Measurements from ENCODE around the gene DNAJC22. TPM values are rescaled to one million over a fixed set of nuclear protein-coding genes. Genes with fewer than 3 reads are reported as not detected.

DNAJC22 gene
- polyA plus RNA-seq, 1 donor from 2014 or later: 0.54 TPM

DNA sequence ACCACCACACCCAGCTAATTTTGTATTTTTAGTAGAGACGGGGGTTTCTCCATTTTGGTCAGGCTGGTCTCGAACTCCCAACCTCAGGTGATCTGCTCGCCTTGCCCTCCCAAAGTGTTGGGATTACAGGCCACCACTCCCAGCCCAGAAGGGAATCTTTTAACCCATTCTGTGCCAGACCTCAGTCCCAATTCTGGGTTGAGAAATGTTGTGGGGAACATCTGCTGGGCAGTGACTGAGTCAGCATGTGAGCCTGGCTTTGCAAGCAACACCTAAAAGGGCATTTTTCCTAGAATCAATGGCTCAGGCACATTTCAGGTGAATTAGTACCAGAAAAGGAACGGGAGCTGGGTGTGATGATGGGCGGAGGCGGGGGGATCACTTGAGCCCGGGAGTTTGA lies 13.0 kb downstream of the DNAJC22 start:
- H3F3A ChIP-seq (ENCODE audit: insufficient read depth, low read length, poor library complexity, severe bottlenecking): no peaks in the 10 kb centered on the region
- H3K79me2 ChIP-seq (replicated peaks; ENCODE audit: insufficient read depth, low read length): no peaks in the 10 kb centered on the region
- H3K9me2 ChIP-seq (ENCODE audit: insufficient read depth, low read length): no peaks in the 10 kb centered on the region
- TF ChIP-seq, protein P1, sequence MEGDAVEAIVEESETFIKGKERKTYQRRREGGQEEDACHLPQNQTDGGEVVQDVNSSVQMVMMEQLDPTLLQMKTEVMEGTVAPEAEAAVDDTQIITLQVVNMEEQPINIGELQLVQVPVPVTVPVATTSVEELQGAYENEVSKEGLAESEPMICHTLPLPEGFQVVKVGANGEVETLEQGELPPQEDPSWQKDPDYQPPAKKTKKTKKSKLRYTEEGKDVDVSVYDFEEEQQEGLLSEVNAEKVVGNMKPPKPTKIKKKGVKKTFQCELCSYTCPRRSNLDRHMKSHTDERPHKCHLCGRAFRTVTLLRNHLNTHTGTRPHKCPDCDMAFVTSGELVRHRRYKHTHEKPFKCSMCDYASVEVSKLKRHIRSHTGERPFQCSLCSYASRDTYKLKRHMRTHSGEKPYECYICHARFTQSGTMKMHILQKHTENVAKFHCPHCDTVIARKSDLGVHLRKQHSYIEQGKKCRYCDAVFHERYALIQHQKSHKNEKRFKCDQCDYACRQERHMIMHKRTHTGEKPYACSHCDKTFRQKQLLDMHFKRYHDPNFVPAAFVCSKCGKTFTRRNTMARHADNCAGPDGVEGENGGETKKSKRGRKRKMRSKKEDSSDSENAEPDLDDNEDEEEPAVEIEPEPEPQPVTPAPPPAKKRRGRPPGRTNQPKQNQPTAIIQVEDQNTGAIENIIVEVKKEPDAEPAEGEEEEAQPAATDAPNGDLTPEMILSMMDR (IDR thresholded peaks at IDR 0.05; ENCODE audit: poor library complexity, severe bottlenecking): no peak
- TF ChIP-seq MXI1 (conservative IDR thresholded peaks at IDR 0.05; ENCODE audit: poor library complexity, severe bottlenecking): no peak
- no peak for TF ChIP-seq SMC3 (conservative IDR thresholded peaks at IDR 0.05; ENCODE audit: poor library complexity)
- no peak for TF ChIP-seq RAD21 (conservative IDR thresholded peaks at IDR 0.05)
- TF ChIP-seq, protein P2, sequence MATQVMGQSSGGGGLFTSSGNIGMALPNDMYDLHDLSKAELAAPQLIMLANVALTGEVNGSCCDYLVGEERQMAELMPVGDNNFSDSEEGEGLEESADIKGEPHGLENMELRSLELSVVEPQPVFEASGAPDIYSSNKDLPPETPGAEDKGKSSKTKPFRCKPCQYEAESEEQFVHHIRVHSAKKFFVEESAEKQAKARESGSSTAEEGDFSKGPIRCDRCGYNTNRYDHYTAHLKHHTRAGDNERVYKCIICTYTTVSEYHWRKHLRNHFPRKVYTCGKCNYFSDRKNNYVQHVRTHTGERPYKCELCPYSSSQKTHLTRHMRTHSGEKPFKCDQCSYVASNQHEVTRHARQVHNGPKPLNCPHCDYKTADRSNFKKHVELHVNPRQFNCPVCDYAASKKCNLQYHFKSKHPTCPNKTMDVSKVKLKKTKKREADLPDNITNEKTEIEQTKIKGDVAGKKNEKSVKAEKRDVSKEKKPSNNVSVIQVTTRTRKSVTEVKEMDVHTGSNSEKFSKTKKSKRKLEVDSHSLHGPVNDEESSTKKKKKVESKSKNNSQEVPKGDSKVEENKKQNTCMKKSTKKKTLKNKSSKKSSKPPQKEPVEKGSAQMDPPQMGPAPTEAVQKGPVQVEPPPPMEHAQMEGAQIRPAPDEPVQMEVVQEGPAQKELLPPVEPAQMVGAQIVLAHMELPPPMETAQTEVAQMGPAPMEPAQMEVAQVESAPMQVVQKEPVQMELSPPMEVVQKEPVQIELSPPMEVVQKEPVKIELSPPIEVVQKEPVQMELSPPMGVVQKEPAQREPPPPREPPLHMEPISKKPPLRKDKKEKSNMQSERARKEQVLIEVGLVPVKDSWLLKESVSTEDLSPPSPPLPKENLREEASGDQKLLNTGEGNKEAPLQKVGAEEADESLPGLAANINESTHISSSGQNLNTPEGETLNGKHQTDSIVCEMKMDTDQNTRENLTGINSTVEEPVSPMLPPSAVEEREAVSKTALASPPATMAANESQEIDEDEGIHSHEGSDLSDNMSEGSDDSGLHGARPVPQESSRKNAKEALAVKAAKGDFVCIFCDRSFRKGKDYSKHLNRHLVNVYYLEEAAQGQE (IDR thresholded peaks at IDR 0.05; ENCODE audit: borderline replicate concordance): no peak
- no peak for TF ChIP-seq EP300 (conservative IDR thresholded peaks at IDR 0.05; ENCODE audit: poor library complexity, severe bottlenecking)
- no peak for TF ChIP-seq POLR2AphosphoS5 (IDR thresholded peaks at IDR 0.05)
- no peak for TF ChIP-seq EZH2 (IDR thresholded peaks at IDR 0.05; ENCODE audit: borderline replicate concordance, insufficient read depth, low read length, poor library complexity, severe bottlenecking)
- no peak for TF ChIP-seq TAF1 (IDR thresholded peaks at IDR 0.05; ENCODE audit: low read depth)
- no peaks in the 10 kb centered on the region for H3K9me3 ChIP-seq (ENCODE audit: low read length)
- H4K20me1 ChIP-seq (ENCODE audit: insufficient read depth): no peaks in the 10 kb centered on the region
- H2AFZ ChIP-seq (ENCODE audit: low read depth, low read length): no peak overlapping the region
- H3K4me3 ChIP-seq (ENCODE audit: low read length): no peak overlapping the region
- H3K27me3 ChIP-seq (ENCODE audit: insufficient read depth, low read depth, low read length): no peaks in the 10 kb centered on the region
- no peak overlapping the region for H3K27ac ChIP-seq (ENCODE audit: low read length)
- no peak overlapping the region for H3K9ac ChIP-seq (ENCODE audit: low read length)
- H3K4me2 ChIP-seq (ENCODE audit: low read length): no peak overlapping the region
- no peaks in the 10 kb centered on the region for H3K36me3 ChIP-seq (ENCODE audit: insufficient read depth, low read length)

GRCh38 chr12:49362077-49362476 lies 15.4 kb downstream of the DNAJC22 start:
- H3K27ac ChIP-seq (ENCODE audit: low read length): no peak overlapping the region
- no peaks in the 10 kb centered on the region for H4K20me1 ChIP-seq (ENCODE audit: insufficient read depth)
- no peak for TF ChIP-seq MXI1 (conservative IDR thresholded peaks at IDR 0.05; ENCODE audit: poor library complexity, severe bottlenecking)
- no peak for TF ChIP-seq SMC3 (conservative IDR thresholded peaks at IDR 0.05; ENCODE audit: poor library complexity)
- TF ChIP-seq TAF1 (IDR thresholded peaks at IDR 0.05; ENCODE audit: low read depth): no peak
- TF ChIP-seq, protein P2 (IDR thresholded peaks at IDR 0.05; ENCODE audit: borderline replicate concordance): no peak
- no peak for TF ChIP-seq EZH2 (IDR thresholded peaks at IDR 0.05; ENCODE audit: borderline replicate concordance, insufficient read depth, low read length, poor library complexity, severe bottlenecking)
- no peak for TF ChIP-seq EP300 (conservative IDR thresholded peaks at IDR 0.05; ENCODE audit: poor library complexity, severe bottlenecking)
- no peak for TF ChIP-seq POLR2AphosphoS5 (IDR thresholded peaks at IDR 0.05)
- TF ChIP-seq, protein P1 (IDR thresholded peaks at IDR 0.05; ENCODE audit: poor library complexity, severe bottlenecking): no peak
- no peak for TF ChIP-seq RAD21 (conservative IDR thresholded peaks at IDR 0.05)
- no peaks in the 10 kb centered on the region for H3K36me3 ChIP-seq (ENCODE audit: insufficient read depth, low read length)
- H3K9me2 ChIP-seq (ENCODE audit: insufficient read depth, low read length): no peaks in the 10 kb centered on the region
- H3K4me3 ChIP-seq (ENCODE audit: low read length): no peak overlapping the region
- no peaks in the 10 kb centered on the region for H3K9me3 ChIP-seq (ENCODE audit: low read length)
- H2AFZ ChIP-seq (ENCODE audit: low read depth, low read length): no peak overlapping the region
- H3K79me2 ChIP-seq (replicated peaks; ENCODE audit: insufficient read depth, low read length): no peaks in the 10 kb centered on the region
- no peak overlapping the region for H3K4me2 ChIP-seq (ENCODE audit: low read length)
- H3K9ac ChIP-seq (ENCODE audit: low read length): no peak overlapping the region
- no peaks in the 10 kb centered on the region for H3F3A ChIP-seq (ENCODE audit: insufficient read depth, low read length, poor library complexity, severe bottlenecking)
- H3K27me3 ChIP-seq (ENCODE audit: insufficient read depth, low read depth, low read length): no peaks in the 10 kb centered on the region
